Measurements from ENCODE around the gene EXOC6.
"Not testable (repeated sequence)": the region's sequence is repeated elsewhere in the genome, so short reads cannot be mapped to it uniquely, and the experiment has no call there.

The EXOC6 gene

DNA sequence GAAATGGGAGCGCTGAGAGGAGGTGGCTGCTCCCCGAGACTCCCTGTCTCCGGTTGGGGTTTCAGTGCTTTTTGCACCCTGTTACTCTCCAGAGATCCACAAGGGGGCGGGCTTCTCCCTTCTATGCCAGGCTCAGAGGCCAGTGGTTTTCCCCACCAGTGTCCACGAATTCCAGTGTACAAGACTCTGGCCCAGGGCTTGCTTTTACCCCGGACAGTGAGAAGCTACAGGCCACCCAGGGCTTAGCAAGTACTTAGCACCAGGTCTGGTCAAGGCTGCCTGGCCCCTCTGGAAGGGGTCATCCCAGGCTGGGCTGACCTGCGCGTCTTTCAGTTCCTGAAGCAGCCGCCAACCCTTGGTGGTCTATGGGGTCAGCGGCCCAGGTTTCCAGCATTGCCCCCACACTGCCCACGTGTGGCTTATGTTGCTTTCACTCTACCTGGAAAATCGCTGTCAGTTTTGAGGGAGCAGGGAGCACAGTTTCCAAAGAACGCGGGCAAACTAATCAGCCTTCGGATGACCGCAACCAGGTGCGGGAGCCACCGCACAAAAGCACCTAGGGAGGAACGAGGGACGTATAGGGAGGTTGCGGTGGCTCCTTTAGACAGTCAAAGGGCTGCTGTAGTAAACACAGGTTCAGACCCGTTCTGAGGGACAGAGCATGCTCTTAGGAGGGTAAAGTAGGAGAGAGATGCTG is 232.2 kb downstream of the EXOC6 start:
- no peak for TF ChIP-seq POLR2A (IDR thresholded peaks at IDR 0.05; ENCODE audit: low read depth, low read length)
- DNase-seq (ENCODE audit: insufficient read length, low spot score) (peak; percentile 96), FAIRE-seq (peak; percentile 33)

GRCh38 chr10:93081318-93081717 is 233.0 kb downstream of the EXOC6 start:
- FAIRE-seq (no peak), DNase-seq (ENCODE audit: insufficient read length, low spot score) (no peak)
- no peak for TF ChIP-seq POLR2A (IDR thresholded peaks at IDR 0.05; ENCODE audit: low read depth, low read length)

DNA sequence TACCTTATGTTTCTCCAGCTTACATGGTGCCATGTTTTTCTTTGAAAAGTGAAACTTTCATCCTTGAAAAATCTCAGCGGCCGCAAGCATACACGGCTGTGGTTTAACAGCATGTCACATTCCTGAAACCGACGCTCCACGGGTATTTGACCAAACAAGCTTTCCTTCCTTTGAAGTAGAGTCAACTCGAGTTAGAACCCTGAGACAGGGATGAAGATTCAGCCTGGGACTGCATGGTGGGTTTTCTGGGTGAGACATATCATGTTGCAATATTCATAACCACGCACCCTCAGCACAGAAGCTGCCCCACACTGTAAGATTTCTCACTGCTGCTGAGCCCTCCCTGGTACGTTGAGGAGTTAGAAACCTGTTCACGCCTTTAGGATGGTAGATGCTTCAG is 233.5 kb downstream of the EXOC6 start:
- DNase-seq (ENCODE audit: insufficient read length, low spot score) (no peak), FAIRE-seq (no peak)
- no peak for TF ChIP-seq POLR2A (IDR thresholded peaks at IDR 0.05; ENCODE audit: low read depth, low read length)

- no peak for TF ChIP-seq POLR2A (IDR thresholded peaks at IDR 0.05; ENCODE audit: low read depth, low read length)
- no peak for FAIRE-seq
- no peak for DNase-seq (ENCODE audit: insufficient read length, low spot score)
These were observed 235.6 kb downstream of the EXOC6 start for GRCh38 chr10:93083743-93084539.

DNA sequence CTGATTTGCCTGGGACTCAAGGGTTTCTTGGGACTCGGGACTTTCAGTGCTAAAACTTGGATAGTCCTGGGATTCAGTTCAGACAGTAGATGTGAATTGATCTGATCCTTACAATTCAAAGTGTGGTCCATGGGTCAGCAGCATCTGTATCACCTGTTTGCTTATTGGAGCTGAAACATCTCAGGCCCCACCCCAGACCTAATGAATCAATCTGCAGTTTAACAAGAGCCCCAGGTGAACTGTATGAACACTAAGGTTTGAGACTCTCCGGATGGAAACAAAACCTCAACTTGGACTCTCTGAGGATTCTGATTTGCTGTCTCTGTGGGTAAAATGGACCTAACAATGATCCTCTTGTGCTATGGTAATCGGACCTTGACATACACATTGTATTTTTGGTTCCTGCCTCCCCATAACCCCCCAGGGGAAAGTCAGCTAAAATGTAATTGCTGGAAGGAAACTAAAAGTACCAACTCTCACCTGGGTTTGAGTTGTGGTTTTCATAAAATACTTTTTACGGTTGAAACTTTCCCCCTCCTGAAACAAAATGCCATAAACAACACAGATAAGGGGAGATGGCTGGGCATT is 237.0 kb downstream of the EXOC6 start:
- FAIRE-seq (no peak), DNase-seq (ENCODE audit: insufficient read length, low spot score) (no peak)
- no peak for TF ChIP-seq POLR2A (IDR thresholded peaks at IDR 0.05; ENCODE audit: low read depth, low read length)

GRCh38 chr10:93086289-93086688 is 238.0 kb downstream of the EXOC6 start:
- DNase-seq (ENCODE audit: insufficient read length, low spot score) (no peak), FAIRE-seq (no peak)
- no peak for TF ChIP-seq POLR2A (IDR thresholded peaks at IDR 0.05; ENCODE audit: low read depth, low read length)

DNA sequence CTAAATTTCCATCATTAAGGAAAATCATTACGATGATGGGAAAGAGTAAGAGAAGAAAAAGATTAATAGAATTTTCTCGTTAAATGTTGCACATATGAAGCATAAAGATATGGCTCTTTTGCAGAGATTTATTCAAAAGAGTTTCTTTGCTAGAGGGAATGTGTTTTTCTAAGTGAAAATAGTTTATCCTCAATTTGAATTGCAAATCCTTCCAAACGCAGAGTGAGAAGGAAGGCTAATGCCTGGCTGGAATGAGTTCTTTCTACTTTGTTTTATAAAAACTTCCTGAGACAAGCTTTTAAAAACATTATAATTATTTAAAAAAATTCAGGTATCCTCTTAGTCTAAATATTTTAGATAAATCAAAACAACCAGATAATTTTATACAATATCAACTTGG is 239.5 kb downstream of the EXOC6 start:
- FAIRE-seq, result no peak

GRCh38 chr10:93088466-93088865 is 240.1 kb downstream of the EXOC6 start:
- TF ChIP-seq POLR2A (IDR thresholded peaks at IDR 0.05; ENCODE audit: low read depth, low read length), result no peak
- DNase-seq (ENCODE audit: insufficient read length, low spot score), result no peak
- FAIRE-seq, result no peak

More for the DNA sequence above, 239.5 kb downstream of the EXOC6 start:
- no peak for DNase-seq (ENCODE audit: insufficient read length, low spot score)
- no peak for TF ChIP-seq POLR2A (IDR thresholded peaks at IDR 0.05; ENCODE audit: low read depth, low read length)

GRCh38 chr10:93090619-93091018 is 242.3 kb downstream of the EXOC6 start:
- FAIRE-seq (no peak), DNase-seq (ENCODE audit: insufficient read length, low spot score) (no peak)
- TF ChIP-seq POLR2A (IDR thresholded peaks at IDR 0.05; ENCODE audit: low read depth, low read length), result no peak

DNA sequence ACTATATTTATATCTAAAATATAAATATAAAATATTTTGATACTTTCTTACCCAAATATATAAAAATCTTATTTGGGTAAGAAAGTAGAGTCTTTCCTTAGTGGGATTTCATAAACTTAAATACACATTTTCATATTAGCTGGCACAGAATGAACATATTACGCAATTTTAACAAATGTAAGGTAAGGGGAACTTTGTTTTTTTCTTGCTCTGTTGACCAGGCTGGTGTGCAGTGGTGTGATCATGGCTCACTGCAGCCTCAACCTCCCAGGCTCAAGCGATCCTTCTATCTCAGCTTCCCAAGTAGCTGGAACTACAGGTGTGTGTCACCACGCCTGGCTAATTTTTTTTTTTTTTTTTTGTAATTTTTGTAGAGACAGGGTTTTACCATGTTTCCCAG is 243.6 kb downstream of the EXOC6 start:
- no peak for FAIRE-seq
- TF ChIP-seq POLR2A (IDR thresholded peaks at IDR 0.05; ENCODE audit: low read depth, low read length), result no peak
- DNase-seq (ENCODE audit: insufficient read length, low spot score), result no peak

DNA sequence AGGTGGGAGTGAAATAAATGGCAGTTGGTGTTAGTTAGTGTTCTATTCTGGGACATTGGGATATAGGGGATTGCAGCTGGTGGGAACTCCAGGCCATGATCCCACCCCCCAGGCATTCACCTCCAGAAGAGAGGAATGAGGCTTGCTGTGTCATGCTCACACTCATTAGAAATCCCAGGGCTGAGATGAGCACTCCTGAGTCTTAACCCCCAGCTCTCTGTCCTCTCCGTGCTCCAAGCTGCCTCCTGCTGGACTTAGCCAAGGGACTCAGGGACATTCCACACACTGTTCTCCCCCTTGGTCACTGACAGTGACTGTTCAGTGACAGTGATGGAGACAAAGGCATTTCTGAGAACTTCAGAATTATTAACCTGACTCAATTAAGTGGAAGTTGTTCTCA is 246.9 kb downstream of the EXOC6 start:
- no peak for FAIRE-seq
- no peak for TF ChIP-seq POLR2A (IDR thresholded peaks at IDR 0.05; ENCODE audit: low read depth, low read length)
- no peak for DNase-seq (ENCODE audit: insufficient read length, low spot score)

- DNase-seq (ENCODE audit: insufficient read length, low spot score) (no peak), FAIRE-seq (no peak)
- TF ChIP-seq POLR2A (IDR thresholded peaks at IDR 0.05; ENCODE audit: low read depth, low read length), result no peak
These were observed 248.6 kb downstream of the EXOC6 start for GRCh38 chr10:93096901-93097300.

DNA sequence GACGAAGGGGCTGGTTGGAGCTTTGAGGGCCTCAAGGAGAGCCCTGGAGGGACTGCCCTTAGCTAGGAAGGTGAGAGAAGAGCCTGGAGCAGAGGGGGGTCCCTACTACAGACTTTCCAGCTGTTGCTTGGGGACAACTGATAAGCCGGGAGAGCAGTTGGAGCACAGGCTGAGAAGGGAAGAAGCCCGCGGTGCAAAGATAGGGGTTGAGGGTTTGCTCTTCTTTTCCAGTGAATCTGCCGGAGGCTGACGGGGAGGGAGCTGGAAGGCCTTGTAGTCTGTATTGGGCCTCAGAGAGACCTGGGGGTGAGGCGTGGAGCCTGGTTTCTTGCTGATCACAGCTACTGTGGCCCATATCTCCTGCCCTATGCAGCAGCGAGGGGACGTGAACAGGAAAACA is 249.1 kb downstream of the EXOC6 start:
- no peak for TF ChIP-seq POLR2A (IDR thresholded peaks at IDR 0.05; ENCODE audit: low read depth, low read length)
- DNase-seq (ENCODE audit: insufficient read length, low spot score) (no peak), FAIRE-seq (no peak)

GRCh38 chr10:93098816-93099215 is 250.5 kb downstream of the EXOC6 start:
- TF ChIP-seq POLR2A (IDR thresholded peaks at IDR 0.05; ENCODE audit: low read depth, low read length), result no peak
- FAIRE-seq (peak; percentile 15), DNase-seq (ENCODE audit: insufficient read length, low spot score) (no peak)

DNA sequence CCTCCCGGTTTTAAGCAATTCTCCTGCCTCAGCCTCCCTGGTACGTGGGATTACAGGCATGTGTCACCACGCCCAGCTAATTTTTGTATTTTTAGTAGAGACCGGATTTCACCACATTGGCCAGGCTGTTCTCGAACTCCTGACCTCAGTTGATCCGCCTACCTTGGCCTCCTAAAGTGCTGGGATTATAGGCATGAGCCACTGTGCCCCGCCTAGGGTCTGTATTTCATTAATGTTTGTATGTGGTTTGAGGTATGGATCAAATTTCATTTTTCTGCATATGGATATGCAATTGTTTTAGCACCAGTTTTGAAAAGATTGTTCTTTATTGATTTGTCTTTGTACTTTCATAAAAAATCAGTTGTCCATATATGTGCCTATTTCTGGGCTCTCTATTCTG is 251.3 kb downstream of the EXOC6 start:
- FAIRE-seq (no peak), DNase-seq (ENCODE audit: insufficient read length, low spot score) (no peak)
- no peak for TF ChIP-seq POLR2A (IDR thresholded peaks at IDR 0.05; ENCODE audit: low read depth, low read length)

GRCh38 chr10:93101148-93101547 is 252.8 kb downstream of the EXOC6 start:
- DNase-seq (ENCODE audit: insufficient read length, low spot score); FAIRE-seq: not testable (repeated sequence)

Data from H54 (cell line).